ENCODE data around the gene TPM1.

Gene TPM1

DNA sequence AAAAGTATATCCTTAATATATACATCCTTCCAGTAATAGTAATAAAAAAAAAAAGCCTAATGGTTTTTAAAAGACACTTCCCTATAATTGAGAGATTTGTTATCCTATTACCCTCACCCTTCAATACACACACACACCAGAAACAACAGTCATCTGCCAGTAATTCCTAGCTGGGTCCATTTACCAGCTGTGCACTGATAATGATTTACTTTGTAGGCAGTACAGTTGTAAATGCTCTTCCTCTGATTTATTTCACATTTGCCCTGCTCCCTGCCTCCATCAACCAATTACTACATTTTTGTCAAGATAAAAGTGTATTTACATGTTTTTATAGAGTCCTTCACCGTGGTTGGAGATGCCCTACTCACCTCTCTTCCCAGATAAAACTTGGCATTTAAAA, 12.4 kb downstream of the TPM1 start:
- no peak for DNase-seq (ENCODE audit: low read depth)

DNA sequence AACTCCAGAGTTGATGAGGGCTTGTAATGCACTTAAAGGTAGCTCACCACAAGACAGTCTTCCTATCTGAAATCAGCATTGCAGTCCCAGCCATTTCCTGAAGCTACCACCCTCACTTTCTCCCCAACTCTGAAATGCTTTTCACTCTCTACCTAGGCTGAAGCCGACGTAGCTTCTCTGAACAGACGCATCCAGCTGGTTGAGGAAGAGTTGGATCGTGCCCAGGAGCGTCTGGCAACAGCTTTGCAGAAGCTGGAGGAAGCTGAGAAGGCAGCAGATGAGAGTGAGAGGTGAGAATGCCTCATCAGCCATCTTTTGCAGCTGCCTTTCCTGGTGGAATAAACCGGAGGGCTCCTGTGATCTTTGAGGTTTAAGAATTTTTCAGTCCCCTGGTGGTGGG, 14.3 kb downstream of the TPM1 start:
- DNase-seq (ENCODE audit: low read depth) = no peak

DNA sequence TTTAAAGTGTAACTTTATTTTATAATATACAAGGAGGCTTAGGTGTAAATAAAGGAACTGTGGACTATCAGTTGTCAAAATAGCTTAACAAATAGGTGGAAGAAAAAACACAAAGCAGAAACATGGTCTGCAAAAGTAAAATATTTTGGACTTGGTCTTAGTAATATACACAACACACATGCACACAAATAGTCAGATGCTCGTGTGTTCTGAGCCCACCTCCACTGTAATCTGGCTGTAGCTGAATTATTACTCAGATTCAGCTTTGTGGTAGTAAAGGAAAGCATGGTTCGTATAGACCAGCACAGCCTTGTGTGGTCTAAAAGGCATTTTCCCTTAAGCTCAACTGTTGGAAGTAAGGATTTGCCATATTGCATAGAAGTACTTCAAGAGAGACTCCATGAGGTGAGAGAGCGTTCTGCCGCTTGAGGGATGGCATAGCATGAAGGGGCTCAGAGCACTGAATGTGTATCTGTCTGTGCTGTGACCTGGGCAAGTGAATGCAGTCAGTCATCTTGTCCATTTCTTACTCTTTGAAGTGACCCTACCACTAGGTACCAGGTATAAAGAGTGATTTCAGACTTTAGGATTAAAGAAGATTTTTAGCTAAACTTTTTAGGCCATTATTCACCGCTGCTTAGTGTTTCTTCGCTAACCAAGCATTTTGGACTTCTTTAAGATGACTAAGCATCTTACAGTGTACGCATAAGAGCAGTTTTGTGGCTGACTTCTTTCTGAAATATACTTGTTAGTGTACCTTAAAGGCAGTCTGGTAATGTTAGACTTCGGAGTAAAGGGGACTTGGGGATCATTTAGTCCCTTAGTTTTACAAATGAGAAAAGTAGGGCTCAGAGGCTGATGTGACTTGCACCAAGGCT, 15.2 kb downstream of the TPM1 start:
- DNase-seq (ENCODE audit: low read depth) = no peak

DNA sequence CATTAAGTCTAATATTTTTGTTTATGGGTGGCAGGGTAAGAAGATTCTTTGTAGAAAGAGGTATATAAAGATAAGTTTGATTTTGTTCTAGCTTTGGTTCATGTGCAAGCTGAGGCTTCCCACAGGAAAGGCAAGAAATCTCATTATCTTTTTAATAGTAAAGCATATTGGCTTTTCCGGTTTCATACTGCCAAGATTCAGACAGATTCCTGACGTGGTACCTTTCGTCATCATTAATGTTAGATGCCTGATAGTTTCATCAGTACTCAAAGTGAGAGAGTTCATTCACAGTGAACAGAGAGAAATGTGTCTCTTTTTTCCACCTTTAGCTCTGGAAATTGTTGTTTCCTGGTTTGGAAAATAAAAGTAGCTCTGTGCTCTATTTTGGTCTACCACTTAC, 16.5 kb downstream of the TPM1 start:
- DNase-seq (ENCODE audit: low read depth) = no peak

DNA sequence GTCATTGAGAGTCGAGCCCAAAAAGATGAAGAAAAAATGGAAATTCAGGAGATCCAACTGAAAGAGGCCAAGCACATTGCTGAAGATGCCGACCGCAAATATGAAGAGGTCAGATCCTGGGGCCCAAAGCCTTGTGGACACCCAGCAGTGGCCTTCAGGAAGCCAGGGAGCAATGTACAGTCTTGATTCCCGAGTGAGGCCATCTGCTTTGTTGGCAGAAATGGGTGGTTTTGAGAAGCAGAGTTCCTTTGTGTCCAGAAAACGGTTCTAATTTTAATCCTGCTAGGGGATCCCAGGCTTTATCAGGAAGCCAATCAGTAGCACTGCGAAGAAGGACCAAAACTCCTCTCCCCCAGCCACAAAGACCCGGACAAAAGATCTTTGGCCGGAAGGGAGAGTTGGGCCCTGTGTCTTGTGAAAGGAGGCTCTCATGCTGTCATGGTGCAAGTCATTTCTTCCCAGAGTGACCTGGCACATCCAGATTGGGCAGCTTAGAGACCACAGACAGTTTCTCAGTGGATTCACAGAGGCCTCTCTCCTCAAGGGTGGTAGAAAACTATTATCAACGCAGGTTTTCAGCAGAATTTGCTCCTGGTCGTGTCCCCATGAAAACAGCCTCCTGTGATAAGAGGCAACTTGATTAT, 17.1 kb downstream of the TPM1 start:
- DNase-seq (ENCODE audit: low read depth) = no peak

DNA sequence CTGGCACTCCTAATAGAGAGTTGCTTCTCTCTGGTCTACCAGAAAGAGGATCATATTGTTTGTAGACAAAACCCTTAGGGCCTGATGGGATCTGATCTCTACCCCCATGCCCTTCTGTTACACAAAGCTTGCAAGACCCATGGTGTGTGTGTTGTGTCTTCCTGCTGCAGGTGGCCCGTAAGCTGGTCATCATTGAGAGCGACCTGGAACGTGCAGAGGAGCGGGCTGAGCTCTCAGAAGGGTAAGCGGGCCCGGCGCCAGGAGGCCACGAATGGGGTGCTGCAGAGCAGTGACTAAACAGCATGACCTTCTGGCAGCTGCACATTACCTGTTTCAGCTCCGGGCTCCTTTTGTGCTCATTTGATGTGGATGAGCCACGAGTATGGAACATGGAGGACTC, 18.2 kb downstream of the TPM1 start:
- no peak for DNase-seq (ENCODE audit: low read depth)

DNA sequence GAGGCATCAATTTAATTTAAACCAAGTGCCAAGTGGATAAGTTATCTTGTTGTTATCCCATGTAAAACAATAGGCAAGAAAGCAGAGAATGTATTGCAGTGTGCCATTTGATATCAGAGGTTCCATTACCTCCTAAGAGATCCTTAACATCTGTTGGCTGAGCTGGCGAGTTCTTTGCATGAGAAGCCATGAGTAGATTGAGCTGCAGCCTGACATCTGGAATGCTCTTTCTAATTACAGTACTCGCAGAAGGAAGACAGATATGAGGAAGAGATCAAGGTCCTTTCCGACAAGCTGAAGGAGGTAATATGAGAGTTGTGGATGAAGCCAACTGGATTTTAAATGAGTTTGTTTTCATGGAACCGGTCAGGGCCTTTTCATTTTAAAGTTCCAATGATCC, 19.4 kb downstream of the TPM1 start:
- no peak for DNase-seq (ENCODE audit: low read depth)

DNA sequence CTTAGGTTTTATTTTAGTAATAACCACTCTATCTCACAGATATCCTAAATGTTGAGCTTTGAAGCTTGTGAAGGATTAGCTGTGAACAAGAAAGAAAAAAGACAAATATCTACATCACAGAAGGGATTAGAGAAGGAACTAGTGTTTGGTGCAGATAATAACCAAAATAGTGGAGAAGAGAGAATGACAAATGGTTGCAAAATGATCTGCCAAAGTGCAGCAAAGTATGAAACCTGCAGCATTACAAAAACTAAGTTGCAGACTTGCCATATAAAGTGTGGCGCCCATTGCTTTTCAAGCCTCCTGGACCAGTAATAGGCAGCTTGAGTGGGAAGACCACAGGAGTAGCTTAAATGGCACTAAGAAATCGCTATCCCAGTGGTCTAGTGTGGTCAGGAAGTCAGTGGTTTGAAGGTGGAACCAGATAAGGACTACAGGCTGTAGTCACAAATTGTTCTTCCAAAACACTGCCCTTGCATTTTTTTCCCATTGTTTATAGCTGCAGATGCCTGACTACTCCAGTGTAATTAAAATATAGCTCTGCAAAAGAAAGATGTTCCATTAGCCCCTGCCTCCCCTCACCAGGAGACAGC, 20.7 kb downstream of the TPM1 start:
- DNase-seq (ENCODE audit: low read depth) = no peak

DNA sequence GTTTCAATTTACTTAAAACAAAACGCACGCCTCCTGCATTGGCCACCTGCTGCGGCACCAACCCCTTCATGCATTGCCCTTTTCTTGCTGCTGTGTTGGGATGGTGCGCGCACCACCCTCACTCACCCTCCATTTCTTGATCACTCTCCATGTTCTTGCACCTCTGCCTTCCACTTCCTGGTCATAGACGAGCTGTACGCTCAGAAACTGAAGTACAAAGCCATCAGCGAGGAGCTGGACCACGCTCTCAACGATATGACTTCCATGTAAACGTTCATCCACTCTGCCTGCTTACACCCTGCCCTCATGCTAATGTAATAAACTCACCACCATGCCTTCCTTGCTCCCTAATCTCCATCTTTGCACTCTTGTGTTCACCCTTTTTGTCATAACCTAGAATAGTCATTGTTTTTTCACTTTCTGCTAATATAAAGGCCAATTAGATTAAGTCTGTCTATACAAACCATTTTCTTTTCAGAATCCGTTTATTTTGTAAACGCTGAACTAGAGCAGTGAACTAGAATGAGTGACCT, 21.4 kb downstream of the TPM1 start:
- no peak for DNase-seq (ENCODE audit: low read depth)

DNA sequence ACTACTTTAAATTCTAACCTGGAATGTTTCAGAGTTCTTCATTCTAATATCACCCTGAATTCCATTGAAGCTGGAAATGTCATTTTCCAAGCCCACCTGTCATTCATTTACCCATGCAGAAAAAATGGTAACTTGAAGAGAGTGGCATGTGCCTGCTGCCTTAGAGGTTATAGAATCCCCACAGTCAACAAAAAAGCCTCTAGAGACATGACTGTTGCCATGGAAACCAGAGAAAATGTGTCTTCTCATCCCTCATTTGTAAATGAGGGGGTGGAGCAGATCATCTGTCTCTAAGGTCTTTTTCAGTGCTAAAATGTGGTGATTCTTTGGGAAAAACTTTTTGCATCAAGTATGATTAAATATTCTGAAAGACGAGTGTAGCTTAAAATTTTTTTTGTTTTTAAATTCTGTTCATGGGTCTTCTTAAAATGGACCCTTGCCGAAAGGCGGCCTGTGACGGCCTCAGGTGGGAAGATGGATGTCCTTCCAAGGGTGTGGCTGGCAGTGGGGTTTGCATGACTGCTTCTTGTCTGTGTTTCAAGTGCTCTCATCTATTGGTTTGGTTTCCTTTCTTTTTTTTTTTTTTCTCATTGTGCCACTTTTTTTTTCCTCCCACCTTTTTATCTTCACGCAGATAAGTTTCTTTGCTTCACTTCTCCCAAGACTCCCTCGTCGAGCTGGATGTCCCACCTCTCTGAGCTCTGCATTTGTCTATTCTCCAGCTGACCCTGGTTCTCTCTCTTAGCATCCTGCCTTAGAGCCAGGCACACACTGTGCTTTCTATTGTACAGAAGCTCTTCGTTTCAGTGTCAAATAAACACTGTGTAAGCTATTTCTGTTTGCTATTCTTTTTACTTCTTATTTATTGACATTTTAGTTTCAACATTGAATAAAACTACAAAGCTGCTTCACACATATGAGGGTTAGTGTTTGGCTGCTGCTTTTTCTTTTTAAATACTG, 23.0 kb downstream of the TPM1 start:
- no peak for DNase-seq (ENCODE audit: low read depth)

DNA sequence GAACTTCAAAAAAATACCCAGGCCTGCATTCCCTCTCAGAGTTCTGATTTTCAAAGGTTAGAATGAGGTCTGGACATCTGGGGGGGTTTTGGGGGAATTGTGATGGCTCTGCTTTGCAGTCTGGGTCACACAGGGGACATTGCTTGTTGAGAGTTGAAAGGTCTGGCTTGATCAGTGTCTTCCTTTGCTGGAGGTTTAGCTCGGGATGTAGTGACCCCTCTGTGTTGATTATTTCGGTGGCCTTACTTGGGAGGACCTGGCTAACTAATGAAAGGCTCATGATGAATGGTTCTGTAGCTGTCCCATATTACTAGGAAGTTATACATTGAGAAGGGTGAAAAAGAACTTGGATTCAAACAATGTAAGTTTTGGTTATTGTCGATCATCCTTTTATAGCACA, 23.7 kb downstream of the TPM1 start:
- no peak for DNase-seq (ENCODE audit: low read depth)

DNA sequence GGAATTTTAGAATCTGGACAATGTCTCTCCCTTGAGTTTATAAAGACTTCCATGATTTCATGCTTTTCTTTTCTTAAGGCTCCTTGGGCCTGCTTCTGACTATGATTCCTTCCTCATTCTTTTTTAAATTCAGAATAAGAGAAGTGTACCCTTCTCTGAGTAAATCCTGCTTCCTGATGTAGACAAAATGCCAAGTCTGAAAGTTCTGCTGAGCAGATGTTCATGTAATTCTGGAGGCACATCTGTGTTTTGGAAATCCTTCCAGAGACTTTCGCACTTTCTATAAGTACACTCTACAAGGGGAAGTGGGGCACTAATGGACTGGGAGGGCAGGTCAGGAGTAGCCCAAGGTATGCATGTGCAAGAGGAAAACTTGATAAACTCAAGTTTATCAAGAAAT, 24.8 kb downstream of the TPM1 start:
- no peak for DNase-seq (ENCODE audit: low read depth)

DNA sequence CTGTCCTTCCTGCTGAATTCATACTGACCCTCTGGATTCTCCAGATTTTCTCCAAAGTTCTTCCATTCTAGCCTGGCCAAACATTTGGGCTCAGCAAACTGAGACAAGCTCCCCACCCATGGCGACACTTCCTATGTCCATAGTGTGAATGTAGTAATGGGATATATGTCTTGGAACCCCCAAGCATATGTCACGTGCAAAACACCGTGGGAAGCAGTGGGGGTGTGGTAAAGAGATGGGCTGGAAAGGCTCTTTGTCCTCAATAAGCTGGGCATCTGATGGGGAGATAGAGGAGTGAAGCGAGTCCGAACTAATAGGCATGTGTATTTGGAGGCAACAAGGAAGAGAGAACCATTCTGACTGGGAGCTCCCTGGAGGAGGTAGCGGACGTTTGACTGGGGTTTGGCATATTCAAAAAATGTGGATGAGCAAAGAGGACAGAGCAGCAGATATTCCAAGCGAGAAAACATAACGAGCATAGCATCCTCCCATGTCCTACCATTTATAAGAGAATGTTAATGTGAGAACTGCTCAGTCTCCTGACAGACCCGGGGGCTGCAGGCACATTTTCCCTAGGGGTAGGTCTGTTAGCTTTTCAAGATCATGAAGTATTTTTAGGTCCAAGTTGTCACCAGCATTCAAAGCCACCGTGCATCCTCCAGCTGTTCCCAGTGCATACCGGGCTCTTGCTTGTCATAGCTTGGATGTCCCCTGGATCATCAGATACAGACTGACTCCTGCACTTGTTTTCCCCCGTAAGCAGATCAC, 25.6 kb downstream of the TPM1 start:
- no peak for DNase-seq (ENCODE audit: low read depth)

DNA sequence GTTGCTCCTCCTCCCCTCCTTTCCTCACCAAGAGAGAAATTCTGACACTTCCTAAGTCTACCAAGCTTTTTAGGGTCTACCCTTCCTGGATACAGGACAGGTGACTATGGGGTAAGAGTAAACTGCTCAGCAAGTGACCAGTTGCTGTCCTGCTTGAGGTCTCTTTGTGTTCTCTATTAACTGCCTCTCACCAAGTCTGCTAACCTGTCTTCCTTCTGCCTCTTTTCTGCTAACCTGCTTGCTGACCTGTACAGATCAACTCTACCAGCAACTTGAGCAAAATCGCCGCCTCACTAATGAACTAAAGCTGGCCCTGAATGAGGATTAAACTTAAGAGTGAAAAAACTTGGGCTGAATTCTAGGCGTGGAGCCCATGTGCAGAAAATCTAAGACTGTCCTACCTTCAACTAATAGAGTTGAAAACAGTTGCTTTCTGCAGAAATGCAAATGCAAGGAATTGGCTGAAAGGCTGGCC, 27.1 kb downstream of the TPM1 start:
- no peak for DNase-seq (ENCODE audit: low read depth)

DNA sequence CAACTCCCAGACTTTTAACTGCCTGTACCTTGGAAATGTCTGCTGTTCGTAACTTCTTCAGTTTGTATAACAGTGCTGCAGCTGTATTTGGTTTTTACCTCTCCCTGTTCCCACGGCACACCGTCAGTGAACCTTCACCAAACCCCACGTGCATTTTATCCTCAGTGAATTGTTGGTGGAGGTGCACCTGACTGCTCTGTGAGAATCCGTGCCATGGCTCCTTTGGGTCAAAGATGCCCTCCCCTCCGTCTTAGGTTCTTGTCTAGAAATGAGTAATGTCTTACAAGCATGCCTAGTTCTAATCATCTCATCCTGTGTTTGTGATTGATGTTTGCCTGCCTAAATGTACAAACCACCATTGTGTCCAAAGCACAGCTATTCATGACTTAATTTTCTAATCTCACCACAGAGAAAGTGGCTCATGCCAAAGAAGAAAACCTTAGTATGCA, 28.2 kb downstream of the TPM1 start:
- no peak for DNase-seq (ENCODE audit: low read depth)

DNA sequence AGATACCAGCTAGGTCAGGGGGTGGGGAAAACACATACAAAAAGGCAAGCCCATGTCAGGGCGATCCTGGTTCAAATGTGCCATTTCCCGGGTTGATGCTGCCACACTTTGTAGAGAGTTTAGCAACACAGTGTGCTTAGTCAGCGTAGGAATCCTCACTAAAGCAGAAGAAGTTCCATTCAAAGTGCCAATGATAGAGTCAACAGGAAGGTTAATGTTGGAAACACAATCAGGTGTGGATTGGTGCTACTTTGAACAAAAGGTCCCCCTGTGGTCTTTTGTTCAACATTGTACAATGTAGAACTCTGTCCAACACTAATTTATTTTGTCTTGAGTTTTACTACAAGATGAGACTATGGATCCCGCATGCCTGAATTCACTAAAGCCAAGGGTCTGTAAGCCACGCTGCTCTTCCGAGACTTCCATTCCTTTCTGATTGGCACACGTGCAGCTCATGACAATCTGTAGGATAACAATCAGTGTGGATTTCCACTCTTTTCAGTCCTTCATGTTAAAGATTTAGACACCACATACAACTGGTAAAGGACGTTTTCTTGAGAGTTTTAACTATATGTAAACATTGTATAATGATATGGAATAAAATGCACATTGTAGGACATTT, 28.9 kb downstream of the TPM1 start:
- DNase-seq (ENCODE audit: low read depth) = no peak

DNA sequence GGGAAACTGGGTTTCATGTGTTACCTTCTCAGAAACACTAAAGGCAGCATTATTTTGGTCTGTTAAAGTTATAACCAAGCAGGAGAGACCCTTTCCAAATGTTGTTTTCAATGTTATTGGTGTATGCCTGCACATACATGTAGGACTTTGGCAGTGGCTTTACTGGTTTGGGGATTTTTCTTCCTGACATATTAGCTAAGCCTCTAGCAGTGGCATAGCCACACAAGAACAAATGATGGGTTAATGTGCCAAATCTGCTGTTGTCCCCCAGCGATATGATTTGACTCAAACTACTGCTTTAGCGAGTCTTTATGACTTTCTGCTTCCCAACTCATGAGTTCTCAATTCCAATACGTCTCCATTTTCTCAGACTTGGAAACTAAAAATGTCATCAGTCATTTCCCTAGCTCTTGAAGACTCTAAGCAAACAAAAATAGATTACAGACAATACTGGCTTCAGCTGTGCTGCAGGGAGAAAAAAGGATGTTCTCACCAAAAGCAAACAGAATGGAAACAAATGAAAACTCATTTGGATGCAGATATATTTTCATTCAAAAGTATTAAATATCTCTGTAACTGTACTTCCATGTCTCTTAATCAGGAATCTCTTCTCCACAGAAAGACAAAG, 29.6 kb downstream of the TPM1 start:
- DNase-seq (ENCODE audit: low read depth) = no peak

DNA sequence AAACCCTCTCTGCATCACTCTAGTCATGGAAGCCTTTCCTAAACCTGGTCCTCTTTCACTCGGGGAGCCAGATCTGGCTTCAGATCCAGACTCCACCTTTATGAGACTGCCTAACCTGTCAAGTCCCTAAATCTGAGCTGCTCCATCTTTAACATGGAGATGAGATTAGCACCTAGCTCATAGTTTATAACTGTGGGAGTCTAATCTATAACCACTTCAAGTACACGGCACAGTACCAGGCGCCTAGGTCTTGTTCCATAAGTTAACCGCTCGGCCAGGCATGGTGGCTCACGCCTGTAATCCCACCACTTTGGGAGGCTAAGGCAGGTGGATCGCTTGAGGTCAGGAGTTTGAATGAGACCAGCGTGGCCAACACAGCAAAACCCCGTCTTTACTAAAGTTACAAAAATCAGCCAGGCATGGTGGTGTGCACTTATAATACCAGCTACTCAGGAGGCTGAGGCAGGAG, 30.3 kb downstream of the TPM1 start:
- DNase-seq (ENCODE audit: low read depth) = no peak

DNA sequence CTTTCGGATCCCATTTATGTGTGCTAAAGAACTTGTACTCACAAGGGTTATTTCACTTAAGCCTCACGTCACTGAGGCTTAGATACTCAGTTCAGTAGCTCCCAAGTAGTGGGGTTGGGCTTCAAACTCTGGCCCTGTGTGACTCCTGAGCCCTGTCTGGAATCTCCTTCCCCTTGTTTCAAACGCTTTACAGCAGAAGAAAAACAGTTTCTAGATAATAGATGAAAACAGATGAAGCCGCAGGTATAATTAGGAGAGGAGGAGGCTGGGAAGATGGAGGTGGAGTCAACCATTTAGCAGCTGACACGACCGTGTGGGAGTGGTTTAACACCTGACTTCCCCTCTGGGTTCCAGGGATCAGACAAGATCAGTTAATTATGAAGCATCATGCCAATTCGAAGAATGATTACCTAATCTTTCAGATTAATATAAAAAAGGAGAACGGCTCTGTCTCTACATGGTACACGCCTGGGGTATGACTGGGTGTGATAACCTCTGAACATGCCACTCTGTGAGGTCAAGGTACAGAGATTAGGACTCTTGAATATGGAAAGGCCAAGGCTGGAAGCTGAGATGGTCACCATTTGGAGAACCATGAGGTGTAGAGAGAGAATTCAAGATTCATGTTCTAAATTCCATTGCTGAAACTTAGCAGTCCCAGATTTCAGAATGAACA, 31.1 kb downstream of the TPM1 start:
- DNase-seq (ENCODE audit: low read depth) = no peak

Data from GM04503 (cell line).